AG08396 (cell line): ENCODE data around the gene PRDM16.

Experiments used
- DNase-seq: peaks from one replicate; pipeline ENCODE4 v3.0.0; 2012; ENCODE audit warnings: low spot score, mixed read lengths

Gene PRDM16

DNA sequence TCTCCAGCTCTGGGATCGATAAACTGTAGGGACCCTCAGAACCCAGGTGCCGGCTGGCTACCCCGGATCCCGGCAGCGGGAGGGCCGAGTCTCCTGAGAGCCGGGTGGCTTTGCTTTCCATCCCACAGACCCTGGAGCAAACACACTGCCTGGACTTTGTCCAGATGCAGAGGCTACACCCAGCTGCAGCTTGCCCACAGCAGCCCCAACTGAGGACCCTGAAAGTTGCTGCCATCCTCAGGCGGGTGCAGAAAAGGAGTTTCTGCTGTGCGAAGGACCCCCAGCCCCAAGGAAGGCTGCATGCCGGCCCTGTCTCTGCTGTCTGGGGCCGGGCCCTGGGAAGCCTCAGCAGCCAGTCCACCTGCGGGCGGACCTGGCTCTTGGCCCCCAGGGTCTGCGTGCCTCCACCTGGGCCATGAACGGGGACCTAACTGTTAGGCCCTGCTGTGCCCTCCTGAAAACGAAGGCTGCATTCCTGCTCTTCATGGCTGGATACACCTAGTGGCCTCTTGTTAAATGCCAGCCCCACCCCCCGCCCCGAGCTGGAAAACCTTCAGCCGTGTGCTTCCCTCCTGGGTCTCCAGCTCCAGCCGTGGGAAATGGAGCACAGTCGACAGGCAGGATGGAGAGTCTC, 287.9 kb downstream of the PRDM16 start:
- DNase-seq, result no peak

DNA sequence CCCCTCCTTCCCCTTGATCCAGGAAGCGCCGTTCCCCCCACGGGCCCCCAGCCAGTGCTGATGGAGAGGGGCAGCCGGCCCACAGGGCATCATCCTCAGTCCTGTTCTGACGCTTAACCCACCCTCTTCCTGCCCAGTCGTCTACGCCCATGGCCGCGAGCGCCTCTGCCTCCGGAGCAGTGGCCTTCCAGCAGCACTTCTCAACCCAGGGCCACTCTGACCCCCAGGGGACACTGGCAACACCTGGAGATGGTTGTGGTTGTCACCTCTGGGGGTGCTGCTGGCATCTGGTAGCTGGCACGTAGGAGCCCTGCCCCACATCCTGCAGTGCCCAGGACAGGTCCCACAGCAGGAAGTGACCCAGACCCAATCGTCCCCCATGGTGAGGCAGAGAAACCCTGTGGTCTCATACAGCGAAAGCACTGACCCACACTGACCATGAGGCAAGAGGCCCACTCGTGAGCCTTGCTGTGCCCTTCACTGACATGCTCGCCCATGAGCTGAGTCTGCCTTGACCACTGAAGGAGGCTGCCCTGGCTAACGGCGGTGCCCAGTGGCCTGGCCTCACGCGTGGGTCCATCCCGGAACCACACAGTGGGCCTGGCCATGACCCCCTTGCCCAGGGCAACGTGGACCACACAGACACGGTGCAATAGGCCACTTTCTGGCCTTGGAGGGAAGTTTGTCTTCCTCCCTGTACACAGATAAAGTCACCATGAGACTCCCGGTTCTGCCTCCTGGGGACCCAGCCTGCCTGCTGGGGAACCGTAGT, 288.7 kb downstream of the PRDM16 start:
- DNase-seq, result no peak

DNA sequence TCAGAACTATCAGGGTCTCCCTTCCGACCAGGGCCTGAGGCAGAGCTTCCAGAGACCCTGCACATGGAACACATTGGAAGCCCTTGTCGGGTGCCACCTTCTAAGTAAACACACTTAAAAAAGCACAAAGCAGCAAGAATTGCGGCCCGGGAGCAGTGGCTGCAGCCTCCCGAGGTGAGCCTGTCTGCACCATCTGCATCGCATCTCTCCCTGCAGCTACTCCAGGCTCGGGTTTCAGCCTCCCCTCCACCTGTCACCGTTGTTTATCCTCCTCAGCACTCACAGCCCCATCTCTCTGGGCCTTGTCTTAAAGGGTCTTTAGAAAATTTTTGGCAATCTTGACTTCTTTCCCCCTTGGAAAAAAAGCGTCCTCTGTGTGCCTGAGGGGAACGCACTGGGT, 290.3 kb downstream of the PRDM16 start:
- no peak for DNase-seq

DNA sequence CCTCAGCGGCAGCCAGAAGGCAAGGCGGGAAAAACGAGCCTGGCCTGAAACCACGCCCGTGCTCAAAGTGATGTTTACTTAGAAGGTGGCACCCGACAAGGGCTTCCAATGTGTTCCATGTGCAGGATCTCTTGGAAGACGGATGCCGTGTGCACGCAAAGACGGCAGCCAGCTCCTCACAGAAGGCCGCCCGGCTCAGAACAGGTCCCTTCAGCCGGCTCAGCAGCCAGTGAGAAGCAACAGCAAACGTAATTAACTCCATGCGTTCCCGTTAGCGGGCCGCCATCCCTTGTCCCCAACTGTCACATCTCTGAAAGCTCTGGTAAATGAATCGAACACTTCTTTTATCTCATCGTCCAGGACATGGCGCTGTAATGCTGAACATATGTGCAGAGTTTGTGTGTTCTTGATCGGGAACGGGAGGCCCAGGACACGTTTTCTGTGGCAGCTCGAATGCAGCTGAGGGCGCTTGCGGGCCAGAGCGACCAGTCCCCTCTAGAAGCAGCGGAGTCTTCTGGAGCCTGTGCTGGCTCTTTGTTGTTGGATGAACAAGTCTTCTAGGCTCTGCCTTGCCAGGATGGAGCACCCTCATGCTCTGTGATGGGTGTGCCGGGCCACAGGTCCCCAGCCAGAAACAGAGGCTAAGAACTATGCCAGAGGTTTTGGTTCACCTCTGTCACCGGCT, 290.9 kb downstream of the PRDM16 start:
- no peak for DNase-seq

DNA sequence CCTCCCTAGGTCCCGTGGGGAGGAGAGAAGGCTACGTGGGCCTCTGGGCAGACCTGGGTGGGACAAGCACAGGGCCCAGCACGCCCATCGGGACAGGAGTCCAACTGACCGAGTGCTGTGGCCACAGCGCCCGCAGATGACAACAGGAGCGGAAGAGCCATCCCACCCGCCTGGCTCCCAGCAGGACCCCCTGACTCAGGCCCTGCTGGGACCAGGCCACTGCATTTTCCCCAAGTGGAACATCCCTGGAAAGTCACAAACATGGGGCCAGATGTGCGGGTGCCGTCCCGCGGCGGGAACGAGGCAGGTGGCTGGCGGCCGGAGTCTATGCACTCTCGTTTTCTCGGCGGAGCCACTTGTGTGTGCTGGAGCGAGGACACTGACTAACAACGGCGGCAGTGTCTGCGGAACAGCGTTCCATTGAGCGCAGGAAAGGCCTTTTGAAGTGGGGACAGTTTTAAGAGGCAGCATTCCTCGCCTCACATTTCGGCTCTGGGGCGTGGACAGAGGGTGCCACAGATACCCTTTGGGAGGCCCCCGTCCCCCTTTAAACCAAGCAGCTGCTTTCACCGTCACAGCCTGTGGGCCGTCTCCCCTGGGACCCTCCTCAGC, 291.7 kb downstream of the PRDM16 start:
- DNase-seq, result no peak

DNA sequence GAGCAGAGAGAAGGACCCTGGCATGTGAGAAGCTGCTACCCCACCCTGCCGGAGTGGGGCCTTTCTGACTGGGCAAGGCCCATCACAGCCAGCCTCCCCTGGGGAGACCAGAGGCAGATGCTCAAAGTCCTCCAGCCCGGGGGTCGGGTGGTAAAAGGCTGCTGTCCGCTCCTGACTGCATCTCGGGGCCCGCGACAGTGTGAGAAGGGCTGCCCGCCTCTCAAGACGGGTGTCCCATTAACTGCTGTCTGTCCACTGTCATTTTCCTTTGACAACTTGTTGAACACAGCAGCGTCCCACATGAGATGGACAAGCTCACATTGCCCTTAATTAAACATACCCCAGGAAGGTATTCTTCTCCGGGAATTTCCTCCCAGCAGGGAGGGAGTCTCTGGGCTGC, 294.0 kb downstream of the PRDM16 start:
- no peak for DNase-seq

DNA sequence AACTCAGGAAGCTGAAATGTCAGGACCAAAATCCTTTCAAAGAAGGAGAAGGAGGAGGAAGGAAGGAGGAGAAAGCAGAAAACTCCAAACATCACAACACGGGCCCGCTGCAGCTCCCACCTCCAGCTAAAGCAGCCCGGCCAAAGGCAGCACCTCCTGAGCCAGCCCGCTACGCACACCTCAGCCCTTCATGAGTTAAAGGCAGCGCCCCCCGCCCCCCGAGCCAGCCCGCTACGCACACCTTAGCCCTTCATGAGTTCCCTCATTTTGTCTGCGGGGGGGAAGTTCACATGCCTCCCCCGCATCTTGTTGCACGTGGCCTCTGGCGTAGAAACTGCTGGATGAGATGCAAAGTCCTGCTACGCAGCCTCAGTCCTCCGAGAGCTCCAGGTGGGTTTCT, 294.8 kb downstream of the PRDM16 start:
- DNase-seq, result no peak

DNA sequence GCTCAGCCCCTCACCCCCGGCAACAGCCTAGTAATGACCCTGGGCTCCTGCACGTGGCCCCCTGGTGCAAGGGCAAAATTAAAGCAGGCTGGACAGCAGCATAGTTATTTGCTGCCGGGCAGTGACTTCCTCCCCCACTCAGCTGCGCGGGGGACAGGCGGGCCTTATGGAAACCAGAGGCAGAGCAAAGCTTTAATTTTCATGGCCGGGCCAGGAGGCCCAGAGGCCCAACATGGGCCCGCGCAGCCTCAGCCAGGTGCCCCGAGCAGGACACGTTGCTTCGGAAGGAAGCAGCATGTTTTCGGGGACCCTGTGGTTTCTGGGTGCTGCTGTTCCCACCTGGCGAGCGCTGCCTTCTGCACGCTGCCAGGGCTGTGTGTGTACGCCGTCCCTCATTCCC, 295.5 kb downstream of the PRDM16 start:
- no peak for DNase-seq

DNA sequence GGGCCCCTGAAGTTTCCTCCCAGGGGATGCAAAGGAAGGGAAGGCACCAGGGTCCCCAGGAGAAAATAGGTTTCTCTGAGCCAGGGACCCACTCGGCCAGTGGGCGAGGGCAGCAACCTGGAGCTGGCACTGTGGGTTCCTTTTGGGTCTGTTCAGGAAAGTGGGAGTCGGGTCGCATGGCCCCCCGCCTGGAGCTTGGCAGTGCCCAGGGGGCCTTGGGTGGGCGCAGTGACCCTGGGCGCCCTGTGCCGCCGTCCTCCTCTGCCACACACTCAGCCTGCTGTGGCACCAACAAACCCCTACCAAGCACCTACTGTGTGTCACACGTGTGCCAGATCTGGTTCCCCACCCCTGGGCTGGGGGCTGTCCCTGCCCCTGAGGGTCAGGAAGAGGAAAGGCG, 296.0 kb downstream of the PRDM16 start:
- no peak for DNase-seq

DNA sequence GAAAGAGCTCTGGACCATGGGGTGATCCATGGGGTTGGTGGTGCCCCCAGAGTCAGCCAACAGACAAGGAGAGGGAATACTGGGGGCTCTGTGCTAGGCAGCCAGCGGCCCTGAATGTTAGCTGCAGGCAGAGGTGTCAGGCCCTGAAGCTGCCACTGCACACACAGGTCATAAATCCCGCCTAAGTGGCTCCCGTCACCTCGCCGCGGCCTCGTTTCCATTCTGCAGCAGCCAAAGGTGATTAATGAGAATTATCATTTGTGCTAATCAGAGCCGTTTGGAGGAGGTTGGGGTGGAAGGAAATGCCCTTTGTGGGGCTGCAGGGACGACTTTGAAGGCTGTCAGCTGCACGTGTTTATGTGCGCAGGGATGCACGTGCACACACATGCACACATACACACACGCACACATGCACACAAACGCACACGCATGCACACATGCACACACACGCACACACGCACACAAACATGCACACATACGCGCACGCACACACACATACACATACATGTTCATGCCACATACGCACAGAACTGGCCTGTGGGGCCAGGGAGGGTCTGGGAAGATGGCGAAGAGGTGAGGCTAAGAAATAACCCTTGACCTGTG, 296.6 kb downstream of the PRDM16 start:
- DNase-seq, result no peak

DNA sequence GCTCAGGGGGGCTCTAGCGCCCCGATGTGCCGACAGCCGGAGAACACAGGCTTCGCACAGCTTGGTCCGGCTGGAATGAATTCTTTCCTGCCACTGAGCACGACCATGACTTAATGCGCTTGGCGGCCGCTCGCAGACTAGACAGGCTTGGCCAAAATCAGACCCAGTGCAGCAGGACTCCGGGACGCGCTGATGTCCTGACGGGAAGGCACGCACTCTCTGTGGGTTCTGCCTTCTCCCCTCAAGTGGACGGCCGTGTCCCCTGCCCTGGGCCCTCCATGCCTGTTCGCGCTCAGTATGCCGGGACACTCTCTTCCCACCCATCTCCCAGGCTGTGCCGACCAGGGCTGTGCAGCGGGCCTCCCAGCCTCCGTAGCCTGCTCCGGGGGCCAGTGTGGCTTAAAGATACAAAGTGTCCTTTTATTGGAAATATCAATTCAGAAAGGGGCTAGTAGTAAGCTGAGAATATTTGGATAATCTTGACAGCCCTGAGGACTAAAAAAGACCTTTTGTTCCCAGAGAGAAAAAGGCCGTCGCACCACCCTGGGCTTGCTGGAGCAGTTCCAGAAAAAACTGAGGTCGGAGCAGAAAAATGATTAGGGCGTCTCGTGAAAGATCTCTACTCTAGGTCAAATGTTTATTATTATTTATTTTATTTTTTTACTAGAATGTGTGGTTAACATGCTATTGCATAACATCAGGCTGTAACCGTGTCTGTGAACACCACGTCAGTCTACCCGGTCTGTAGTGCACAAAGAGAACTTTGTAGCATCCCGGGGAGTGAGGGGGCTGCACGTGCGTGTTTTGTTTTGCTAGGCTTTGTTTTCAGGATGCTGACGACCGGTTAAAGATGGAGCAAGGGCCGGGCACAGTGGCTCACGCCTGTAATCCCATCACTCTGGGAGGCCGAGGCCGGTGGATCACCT, 297.4 kb downstream of the PRDM16 start:
- peak; percentile 49 for DNase-seq

DNA sequence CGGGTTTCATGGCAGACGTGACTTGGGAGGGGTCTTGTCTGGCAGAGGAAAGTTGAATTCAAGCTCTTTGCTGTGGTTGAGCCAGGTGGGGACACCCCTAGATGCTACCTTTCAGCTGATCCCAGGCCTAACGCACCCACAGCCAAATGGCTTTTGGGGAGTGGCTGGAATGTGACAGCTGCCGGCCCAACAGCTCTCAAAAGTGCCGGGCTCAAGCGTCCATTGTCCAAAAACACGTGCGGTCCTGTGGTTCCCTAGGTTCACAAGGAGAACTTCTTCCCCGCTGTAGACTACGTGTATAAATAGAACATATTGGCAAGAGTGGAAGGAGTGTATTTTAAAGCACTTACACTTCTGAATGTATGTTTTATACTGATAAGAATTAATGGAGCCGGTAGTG, 298.4 kb downstream of the PRDM16 start:
- no peak for DNase-seq

DNA sequence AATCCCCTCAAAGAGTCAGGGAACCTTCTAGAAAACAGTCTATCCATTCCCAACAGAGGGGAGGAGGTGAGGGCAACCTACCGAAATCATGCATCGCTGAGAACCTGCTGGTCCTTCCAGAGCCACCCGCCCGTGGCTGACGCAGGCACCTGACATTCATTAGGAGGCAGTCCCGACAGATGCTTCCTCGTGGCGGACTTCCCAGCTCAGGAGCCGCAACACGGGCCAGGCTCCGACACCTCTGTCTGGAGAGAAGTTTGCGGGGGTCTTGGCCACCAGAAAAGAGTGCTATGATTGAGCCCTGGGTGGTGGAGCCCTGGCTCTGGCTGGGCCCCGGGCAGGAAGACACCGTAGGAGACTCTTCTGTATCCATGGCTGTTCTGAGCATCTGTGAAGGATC, 299.1 kb downstream of the PRDM16 start:
- DNase-seq, result no peak

DNA sequence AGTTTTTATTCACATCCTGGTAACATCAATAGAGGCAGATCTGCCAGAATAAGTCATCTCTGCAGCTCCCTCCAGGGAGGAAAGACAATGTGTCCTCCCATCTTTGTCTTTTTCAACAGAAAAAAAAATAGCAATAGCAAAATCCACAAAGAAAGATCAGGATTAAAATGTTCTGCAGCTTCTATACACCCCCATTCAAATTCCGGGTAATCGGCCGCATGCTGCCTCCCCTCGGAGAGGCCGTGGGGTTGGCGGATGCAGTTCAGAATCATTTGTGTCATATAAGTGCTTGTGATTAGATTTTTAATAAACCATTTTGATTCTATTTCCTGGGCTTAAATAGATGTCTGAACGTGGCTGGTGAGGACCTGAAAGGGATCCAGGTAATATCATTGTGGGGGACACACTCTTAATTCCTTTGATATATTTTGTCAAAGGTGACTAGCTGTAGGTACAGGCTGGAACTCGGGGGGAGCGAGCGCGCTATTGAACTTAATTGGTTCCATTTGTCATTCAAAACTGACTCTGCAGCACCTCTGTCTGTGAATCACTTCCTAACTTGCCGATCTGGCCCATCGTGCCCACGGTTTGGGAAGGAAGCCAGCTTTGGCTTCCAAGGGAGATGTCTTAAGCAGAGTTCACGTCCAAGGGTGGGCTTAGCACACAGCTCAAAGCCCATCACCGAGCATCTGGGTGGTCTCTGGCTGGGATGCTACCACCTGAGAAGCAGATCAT, 299.9 kb downstream of the PRDM16 start:
- DNase-seq, result no peak

DNA sequence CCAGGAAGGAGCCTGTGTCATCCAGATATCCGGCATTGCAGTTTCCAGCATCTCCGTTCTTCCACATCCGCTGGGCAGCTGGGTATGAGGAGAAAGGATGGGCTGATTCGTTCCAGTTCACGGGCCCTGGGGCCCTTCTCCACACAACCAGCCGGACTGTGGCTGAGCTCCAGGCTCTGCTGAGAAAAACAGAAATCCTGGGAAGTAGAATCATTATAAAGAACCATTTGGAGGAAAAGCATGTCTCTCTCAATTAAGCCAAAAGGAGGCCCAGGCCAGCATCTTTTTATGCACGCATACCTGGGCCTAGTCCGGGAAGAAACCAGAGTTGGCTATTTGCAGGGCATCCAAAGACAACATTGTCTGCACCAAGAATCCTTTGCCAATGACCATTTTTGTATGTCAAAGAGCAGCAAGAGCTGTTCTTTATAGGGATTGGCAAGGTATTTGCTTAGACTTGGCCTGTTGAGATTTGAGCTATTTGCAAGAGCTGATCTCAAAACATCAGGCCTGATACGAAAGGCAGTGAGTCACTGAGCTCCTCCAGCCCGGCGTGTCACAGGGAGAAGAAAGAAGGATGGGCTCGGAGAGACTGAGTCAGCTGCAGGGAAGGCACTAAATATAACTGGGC, 300.6 kb downstream of the PRDM16 start:
- DNase-seq, result peak; percentile 92

DNA sequence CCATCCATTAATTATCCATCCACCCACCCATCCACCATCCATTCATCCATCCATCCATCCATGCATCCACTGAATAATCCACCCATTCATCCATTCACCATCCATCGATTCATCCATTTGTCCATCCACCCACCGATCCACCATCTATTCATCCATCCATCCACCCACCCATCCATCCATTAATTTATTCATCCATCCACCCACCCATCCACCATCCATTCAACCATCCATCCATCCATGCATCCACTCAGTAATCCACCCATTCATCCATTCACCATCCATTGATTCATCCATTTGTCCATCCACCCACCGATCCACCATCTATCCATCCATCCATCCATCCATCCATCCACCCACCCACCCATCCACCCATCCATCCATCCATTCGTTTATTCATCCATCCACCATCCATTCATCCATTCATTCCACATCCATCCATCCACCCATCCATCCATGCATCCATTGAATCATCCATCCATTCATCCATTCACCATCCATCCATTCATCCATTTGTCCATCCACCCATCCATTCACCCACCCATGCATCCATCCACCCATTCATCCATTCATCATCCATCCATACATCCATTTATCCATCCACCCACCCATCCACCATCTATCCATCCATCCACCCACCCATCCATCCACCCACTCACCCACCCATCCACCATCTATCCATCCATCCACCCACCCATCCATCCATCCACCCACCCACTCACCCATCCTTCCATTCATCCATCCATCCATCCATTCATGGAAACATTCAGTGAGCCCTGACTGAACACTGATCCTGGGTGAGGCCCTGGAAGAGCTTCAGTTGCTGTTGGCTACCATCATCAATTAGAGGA, 302.1 kb downstream of the PRDM16 start:
- no peak for DNase-seq

DNA sequence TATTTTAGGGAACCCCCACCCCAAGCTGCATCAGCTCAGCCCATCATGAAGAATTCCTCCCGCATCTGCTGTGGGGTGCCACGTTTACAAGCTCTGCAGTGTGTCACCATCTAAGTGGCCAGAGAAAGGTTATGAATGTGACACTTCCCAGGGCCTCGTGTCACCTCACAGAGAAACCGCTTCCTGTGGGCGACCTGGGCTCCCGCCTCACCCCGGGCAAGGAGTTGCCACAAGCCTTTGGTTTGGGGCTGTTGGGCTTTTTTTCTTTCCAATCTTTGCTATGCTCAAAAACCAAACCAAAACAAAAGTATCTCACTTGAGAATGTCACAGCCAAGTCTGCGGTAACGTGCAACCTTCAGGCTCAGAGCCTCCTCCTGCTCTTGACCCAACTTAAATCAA, 303.3 kb downstream of the PRDM16 start:
- DNase-seq, result no peak

DNA sequence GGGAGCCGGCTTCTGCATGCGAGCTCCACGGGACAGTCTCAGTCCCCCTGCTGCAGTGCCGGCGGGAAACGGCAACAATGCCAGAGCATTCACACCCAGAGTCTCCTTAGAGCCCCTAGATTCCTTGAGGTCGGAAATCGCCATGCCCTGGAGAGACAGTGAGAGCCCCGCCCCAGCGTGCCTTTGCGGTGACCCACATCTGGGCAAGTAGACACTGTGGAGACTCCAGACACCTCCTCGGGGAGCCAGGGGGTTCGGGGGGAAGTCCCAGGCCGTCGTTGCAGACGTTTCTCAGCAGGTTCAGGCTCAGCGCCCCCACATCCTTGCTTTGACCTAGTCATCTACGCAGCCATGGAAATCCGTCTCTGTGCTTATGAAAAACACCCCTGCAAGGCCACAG, 304.2 kb downstream of the PRDM16 start:
- DNase-seq, result no peak

DNA sequence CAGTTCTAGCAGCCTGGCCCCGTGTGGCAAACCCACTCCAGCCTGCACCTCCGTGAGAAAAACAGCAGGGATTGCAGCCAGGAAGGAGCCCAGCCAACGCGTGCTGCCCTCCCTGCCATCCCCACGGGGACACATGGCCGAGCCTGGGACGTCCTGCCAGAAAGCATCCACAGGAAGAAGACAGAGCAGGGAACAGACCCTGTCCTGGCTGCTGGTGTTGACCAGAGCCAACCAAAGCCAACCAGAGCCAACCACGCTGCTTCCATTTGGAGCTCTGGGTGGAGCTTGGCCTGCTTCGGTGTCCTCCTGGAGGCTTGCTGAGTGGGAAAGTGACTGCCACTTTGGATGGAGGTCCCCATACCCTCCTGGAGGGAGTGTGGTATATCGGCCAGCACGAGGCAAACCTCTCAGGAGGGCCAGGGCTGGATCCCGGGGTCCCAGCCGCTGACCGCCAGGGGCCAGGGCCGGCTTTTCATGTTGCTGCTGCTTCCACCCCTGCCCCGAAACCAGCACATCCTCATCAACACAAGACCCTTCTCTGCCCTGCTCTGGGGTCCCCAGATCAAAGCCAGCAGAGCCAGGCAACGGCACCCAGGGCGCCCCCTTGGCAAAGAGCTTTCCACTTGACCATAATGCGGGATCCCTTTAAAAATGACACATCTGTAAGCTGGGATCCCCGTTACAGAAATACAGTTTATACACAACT, 304.9 kb downstream of the PRDM16 start:
- DNase-seq, result no peak
